Measurements from ENCODE around the gene TBC1D10A.

TBC1D10A gene

DNA sequence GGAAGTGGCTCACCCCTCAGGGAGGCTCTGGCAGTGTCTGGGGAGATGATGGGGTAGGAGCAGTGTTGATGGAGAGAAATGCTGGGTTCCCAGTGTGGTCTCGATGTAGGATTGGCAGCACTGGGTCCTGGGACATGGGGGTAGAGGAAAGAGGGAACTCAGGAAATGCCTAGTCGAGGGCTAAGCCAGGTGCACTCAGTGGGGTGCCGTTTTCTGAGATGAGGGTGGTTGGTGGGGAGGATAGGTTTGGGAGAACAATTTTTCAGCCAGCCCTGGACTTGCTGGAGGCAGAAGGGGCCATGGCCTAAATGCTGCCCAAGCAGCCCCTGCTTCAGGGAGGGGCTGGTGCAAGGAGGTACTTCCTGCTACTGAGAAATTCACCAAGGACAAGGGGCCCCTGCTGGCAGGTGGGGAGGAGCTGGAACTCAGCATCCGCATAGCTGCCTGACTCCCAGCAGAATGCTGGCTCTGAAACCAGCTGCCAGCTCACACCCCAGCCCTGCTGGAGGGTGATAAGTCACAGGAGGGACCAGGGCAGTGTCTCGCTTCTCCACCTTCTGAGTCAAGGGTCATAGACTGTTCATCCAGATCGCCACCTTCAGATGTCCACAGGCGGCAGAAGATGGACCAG, 36.0 kb upstream of the TBC1D10A start:
- no peaks in the 10 kb centered on the region for H3K4me1 ChIP-seq (ENCODE audit: control insufficient read depth, insufficient read depth, low read length)
- no peaks in the 10 kb centered on the region for H3K27me3 ChIP-seq (ENCODE audit: control insufficient read depth in 1 of 2, insufficient read depth in 2 of 2, low read length in 2 of 2)
- H3K4me3 ChIP-seq (ENCODE audit: low read length in 2 of 2): no peak overlapping the region
- H3K27ac ChIP-seq (ENCODE audit: low read length): no peak overlapping the region
- no peaks in the 10 kb centered on the region for H3K9me3 ChIP-seq (ENCODE audit: control insufficient read depth in 2 of 2, low read length in 2 of 2)
- H3K9ac ChIP-seq (ENCODE audit: low read length in 2 of 2): no peak overlapping the region
- no peaks in the 10 kb centered on the region for H3K36me3 ChIP-seq (ENCODE audit: control insufficient read depth in 2 of 2, insufficient read depth in 2 of 2, low read length in 2 of 2)

DNA sequence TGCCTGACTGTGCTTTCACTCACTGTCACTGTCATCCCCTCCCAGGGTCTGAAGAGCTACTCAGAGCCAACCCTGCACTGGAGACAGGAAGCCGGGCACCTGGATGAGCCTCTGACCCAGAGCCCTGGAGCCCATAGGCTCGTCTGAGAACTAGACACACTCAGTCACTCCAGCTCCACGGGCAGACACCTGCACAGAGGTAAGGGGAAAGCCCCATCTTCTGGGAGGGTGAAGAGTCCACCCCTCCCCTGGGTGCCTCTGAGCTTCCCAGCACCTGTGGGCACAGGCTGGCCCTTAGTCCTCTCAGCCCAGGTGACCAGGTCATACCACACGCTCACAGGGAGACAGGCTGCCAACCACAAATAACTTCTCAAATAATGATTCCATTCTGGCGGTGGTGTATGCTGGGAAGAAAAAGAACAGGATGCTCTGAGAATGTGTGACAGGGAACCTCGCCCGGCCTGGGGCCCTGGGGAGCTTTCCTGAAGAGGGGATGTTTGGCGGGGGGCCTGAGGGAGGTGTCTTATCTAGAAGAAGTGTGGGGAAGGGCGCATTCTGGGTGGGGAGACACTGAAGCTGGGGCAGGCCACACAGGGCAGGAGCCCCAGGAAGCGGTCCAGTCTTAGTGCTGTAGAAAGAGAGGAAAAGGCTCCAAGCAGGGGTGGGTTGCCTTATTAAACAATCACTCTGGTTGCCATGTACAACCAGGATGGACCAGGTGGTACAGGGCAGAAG, 35.3 kb upstream of the TBC1D10A start:
- H3K9ac ChIP-seq (ENCODE audit: low read length in 2 of 2): no peak overlapping the region

DNA sequence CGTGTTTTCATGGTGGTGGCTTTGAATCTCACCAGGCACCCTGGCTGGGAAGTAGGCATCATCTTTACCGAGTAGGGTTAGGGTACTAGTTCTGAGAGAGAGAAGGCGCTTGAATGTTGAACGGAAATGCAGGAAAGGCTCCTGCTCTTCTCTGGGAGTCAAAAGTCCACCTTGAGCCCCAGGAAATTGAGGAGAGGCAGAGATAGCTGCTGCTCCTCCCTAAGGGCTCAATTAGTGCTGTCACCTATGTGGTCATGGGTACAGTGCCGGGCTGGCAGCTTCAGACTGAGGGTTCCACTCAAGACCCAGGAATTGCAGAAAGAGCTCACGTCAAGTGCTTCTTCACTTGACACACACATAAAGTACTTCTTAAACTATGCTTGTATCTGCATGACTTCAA, 31.8 kb upstream of the TBC1D10A start:
- no peak overlapping the region for H3K9ac ChIP-seq (ENCODE audit: low read length in 2 of 2)
- H3K36me3 ChIP-seq (ENCODE audit: control insufficient read depth in 2 of 2, insufficient read depth in 2 of 2, low read length in 2 of 2): peaks cover 0 to 4% of the 10 kb centered on the region in 2 donors
- no peaks in the 10 kb centered on the region for H3K27me3 ChIP-seq (ENCODE audit: control insufficient read depth in 1 of 2, insufficient read depth in 2 of 2, low read length in 2 of 2)
- no peak overlapping the region for H3K27ac ChIP-seq (ENCODE audit: low read length)
- H3K4me1 ChIP-seq (ENCODE audit: control insufficient read depth, insufficient read depth, low read length): peaks cover 30% of the 10 kb centered on the region
- no peaks in the 10 kb centered on the region for H3K9me3 ChIP-seq (ENCODE audit: control insufficient read depth in 2 of 2, low read length in 2 of 2)
- H3K4me3 ChIP-seq (ENCODE audit: low read length in 2 of 2): no peak overlapping the region

More for the DNA sequence above, 35.3 kb upstream of the TBC1D10A start:
- Histone ChIP-seq H3K27me3 (ENCODE audit: control insufficient read depth in 1 of 2, insufficient read depth in 2 of 2, low read length in 2 of 2) (no peaks in the 10 kb centered on the region), H3K9me3 (ENCODE audit: control insufficient read depth in 2 of 2, low read length in 2 of 2) (no peaks in the 10 kb centered on the region), H3K4me1 (ENCODE audit: control insufficient read depth, insufficient read depth, low read length) (peaks cover 3% of the 10 kb centered on the region), H3K27ac (ENCODE audit: low read length) (no peak overlapping the region), H3K4me3 (ENCODE audit: low read length in 2 of 2) (no peak overlapping the region), H3K36me3 (ENCODE audit: control insufficient read depth in 2 of 2, insufficient read depth in 2 of 2, low read length in 2 of 2) (no peaks in the 10 kb centered on the region)

DNA sequence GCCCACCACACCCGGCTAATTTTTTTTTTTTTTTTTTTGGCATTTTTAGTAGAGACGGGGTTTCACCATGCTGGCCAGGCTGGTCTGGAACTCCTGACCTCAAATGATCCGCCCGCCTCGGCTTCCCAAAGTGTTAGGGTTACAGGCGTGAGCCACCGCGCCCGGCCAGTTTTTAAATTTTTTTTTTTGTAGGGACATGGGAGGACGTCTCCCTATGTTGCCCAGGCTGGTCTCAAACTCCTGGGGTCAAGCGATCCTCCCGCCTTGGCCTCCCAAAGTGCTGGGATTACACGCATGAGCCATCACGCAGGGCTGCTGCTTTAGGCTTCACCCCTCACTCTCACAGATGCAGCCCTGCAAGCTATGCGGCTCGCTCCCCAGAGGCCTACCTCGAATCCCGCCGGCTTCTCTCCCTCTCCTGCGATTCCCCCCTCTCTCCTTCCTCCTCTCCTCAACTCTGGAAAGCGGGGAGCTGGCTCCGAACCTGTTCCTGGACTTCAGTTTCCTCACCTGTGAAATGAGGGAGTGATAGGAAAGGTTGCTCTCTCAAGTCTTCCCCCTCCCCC, 31.0 kb upstream of the TBC1D10A start:
- H3K9me3 ChIP-seq (ENCODE audit: control insufficient read depth in 2 of 2, low read length in 2 of 2): no peaks in the 10 kb centered on the region
- H3K27ac ChIP-seq (ENCODE audit: low read length): no peak overlapping the region
- H3K36me3 ChIP-seq (ENCODE audit: control insufficient read depth in 2 of 2, insufficient read depth in 2 of 2, low read length in 2 of 2): peaks cover 2 to 8% of the 10 kb centered on the region in 2 donors
- H3K4me1 ChIP-seq (ENCODE audit: control insufficient read depth, insufficient read depth, low read length): peaks cover 30% of the 10 kb centered on the region
- no peaks in the 10 kb centered on the region for H3K27me3 ChIP-seq (ENCODE audit: control insufficient read depth in 1 of 2, insufficient read depth in 2 of 2, low read length in 2 of 2)
- H3K4me3 ChIP-seq (ENCODE audit: low read length in 2 of 2): no peak overlapping the region
- H3K9ac ChIP-seq (ENCODE audit: low read length in 2 of 2): no peak overlapping the region

DNA sequence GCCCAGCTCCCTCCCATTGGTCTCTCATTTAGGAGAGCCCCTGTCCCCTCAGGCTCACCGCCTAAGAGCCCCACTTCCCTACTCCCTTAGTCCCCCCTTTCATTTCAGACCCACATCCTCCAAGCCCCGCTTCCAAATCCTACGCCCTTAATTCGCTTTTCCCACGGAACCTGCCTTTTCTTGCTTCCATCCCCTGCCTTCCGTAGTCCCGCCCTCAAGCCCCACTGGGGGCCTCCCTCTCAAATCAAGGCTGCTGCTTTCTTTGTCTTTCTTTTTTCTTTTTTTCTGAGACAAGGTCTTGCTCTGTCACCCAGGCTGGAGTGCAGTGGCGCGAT, 30.5 kb upstream of the TBC1D10A start:
- H3K27ac ChIP-seq (ENCODE audit: low read length): peak overlapping the region; percentile 98
- H3K4me1 ChIP-seq (ENCODE audit: control insufficient read depth, insufficient read depth, low read length): peaks cover 30% of the 10 kb centered on the region
- no peaks in the 10 kb centered on the region for H3K27me3 ChIP-seq (ENCODE audit: control insufficient read depth in 1 of 2, insufficient read depth in 2 of 2, low read length in 2 of 2)
- no peaks in the 10 kb centered on the region for H3K9me3 ChIP-seq (ENCODE audit: control insufficient read depth in 2 of 2, low read length in 2 of 2)
- H3K36me3 ChIP-seq (ENCODE audit: control insufficient read depth in 2 of 2, insufficient read depth in 2 of 2, low read length in 2 of 2): peaks cover 7 to 14% of the 10 kb centered on the region in 2 donors
- peak overlapping the region; percentile 94 to 99 for H3K4me3 ChIP-seq (ENCODE audit: low read length in 2 of 2)
- peak overlapping the region; percentile 93 to 96 for H3K9ac ChIP-seq (ENCODE audit: low read length in 2 of 2)

DNA sequence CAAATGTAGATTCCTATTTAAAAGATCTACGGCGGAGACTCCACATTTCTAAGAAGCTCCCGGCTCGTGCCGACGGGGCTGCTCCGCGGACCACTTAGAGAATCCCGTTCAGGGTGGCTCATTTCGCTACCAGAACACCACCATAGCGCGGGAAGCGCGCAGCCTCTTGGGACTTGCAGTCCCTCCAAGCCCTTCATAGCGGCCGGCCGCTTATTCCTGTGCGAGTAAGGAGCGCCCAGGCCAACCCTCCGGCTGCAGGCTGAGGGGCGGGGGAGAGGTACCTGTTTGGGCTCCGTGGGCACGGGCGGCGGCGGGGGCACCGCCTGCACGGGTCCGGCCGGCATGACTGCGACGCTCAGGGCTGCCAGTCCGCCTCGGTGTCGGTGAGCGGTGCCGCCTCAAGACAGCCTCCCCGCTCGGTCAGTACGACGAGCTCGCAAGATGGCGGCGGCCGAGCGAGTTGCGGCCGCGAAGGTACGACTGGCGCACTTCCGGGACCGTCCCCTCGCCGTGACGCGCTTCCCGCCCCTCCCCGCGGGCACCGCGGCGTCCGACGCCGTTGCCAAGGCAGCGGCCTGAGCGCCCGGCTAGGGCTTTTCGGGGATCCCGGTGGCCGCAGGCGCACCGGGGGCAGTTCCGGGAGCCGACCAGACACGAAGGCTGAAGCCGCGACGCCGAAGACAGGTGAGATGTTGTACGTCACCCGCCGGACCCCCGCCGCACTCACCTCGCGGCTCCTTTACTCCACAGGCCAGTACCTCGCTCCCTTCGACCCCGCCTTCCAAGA, 29.9 kb upstream of the TBC1D10A start, which contains the start of the genes CCDC157 and SF3A1:
Gene CCDC157, plus strand, starts transcription at position 559 of the 787 bp plus-strand sequence. CDS start 8,994 bp downstream, outside the sequence.
Gene SF3A1, minus strand, starts transcription at position 446 of the 787 bp plus-strand sequence. Its CDS starts 102 bp downstream, at position 344.
- peak within 1 kb of the TSS; percentile 94 to 99 for H3K4me3 ChIP-seq (ENCODE audit: low read length in 2 of 2)
- peak within 1 kb of the TSS; percentile 98 for H3K27ac ChIP-seq (ENCODE audit: low read length)
- H3K9ac ChIP-seq (ENCODE audit: low read length in 2 of 2): peak within 1 kb of the TSS; percentile 93 to 96
- peaks cover 13 to 19% of the 10 kb centered on the region in 2 donors for H3K36me3 ChIP-seq (ENCODE audit: control insufficient read depth in 2 of 2, insufficient read depth in 2 of 2, low read length in 2 of 2)
- H3K9me3 ChIP-seq (ENCODE audit: control insufficient read depth in 2 of 2, low read length in 2 of 2): no peaks in the 10 kb centered on the region
- no peaks in the 10 kb centered on the region for H3K27me3 ChIP-seq (ENCODE audit: control insufficient read depth in 1 of 2, insufficient read depth in 2 of 2, low read length in 2 of 2)
- peaks cover 30% of the 10 kb centered on the region for H3K4me1 ChIP-seq (ENCODE audit: control insufficient read depth, insufficient read depth, low read length)

DNA sequence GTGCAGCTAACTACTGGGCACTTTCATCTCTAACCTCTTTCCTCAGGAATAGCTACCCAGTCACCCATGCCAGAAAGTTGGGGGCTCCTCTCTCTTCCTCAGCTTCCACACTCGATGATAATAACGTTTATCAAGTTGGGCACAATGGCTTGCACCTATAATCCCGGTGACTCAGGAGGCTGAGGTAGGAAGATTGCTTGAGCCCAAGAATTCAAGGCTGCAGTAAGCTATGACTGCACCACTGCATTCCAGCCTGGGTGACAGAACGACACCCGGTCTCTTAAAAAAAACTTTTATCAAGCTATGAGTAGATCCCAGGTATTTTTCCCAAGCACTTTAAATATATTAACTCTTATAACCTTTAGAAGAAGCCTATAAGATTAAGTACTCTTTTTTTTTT, 27.9 kb upstream of the TBC1D10A start:
- Histone ChIP-seq H3K4me1 (ENCODE audit: control insufficient read depth, insufficient read depth, low read length) (peaks cover 34% of the 10 kb centered on the region), H3K36me3 (ENCODE audit: control insufficient read depth in 2 of 2, insufficient read depth in 2 of 2, low read length in 2 of 2) (peaks cover 20 to 28% of the 10 kb centered on the region in 2 donors), H3K27ac (ENCODE audit: low read length) (no peak overlapping the region), H3K4me3 (ENCODE audit: low read length in 2 of 2) (peak overlapping the region in 1 of 2 donors; percentile 22), H3K9ac (ENCODE audit: low read length in 2 of 2) (no peak overlapping the region), H3K9me3 (ENCODE audit: control insufficient read depth in 2 of 2, low read length in 2 of 2) (no peaks in the 10 kb centered on the region), H3K27me3 (ENCODE audit: control insufficient read depth in 1 of 2, insufficient read depth in 2 of 2, low read length in 2 of 2) (no peaks in the 10 kb centered on the region)

DNA sequence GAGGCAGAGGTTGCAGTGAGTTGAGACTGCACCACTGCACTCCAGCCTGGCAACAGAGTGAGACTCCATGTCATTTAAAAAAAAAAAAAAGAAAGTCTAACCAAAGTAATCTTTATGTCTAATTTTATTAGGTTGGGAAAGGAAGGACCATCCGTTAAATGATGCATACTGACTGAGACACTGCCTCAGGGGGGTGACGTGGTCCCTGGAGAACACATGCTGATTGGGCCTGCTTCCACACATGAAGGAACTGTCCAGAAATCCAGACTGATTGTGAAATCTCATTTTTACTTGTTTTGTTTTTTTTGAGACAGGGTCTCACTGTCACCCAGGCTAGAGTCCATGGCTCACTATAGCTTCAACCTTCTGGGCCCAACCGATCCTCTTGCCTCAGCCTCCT, 24.5 kb upstream of the TBC1D10A start:
- Histone ChIP-seq H3K9me3 (ENCODE audit: control insufficient read depth in 2 of 2, low read length in 2 of 2) (no peaks in the 10 kb centered on the region), H3K27ac (ENCODE audit: low read length) (no peak overlapping the region), H3K4me1 (ENCODE audit: control insufficient read depth, insufficient read depth, low read length) (peaks cover 32% of the 10 kb centered on the region), H3K9ac (ENCODE audit: low read length in 2 of 2) (no peak overlapping the region), H3K36me3 (ENCODE audit: control insufficient read depth in 2 of 2, insufficient read depth in 2 of 2, low read length in 2 of 2) (peaks cover 31 to 47% of the 10 kb centered on the region in 2 donors), H3K4me3 (ENCODE audit: low read length in 2 of 2) (no peak overlapping the region), H3K27me3 (ENCODE audit: control insufficient read depth in 1 of 2, insufficient read depth in 2 of 2, low read length in 2 of 2) (no peaks in the 10 kb centered on the region)

DNA sequence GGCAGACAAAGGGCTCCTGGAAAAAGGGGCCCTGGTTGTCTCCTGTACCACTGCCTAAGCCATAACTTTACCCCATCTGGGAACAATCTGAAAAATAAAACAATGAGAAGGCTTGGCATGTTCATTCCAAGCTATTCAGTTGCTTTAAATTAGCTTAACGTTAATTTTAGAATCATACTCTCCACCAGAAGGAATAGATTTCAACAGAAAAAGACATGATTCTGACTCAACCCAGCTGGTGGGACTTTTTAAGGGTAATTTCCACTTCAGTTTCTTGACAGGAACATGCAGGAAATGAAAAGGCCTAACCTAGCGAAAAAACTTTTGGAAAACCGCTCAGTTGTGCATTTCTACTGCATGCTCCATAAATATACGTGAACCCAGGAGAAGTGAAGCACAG, 22.1 kb upstream of the TBC1D10A start:
- H3K4me3 ChIP-seq (ENCODE audit: low read length in 2 of 2): no peak overlapping the region
- peaks cover 56 to 67% of the 10 kb centered on the region in 2 donors for H3K36me3 ChIP-seq (ENCODE audit: control insufficient read depth in 2 of 2, insufficient read depth in 2 of 2, low read length in 2 of 2)
- peaks cover 8% of the 10 kb centered on the region for H3K4me1 ChIP-seq (ENCODE audit: control insufficient read depth, insufficient read depth, low read length)
- no peak overlapping the region for H3K27ac ChIP-seq (ENCODE audit: low read length)
- H3K9ac ChIP-seq (ENCODE audit: low read length in 2 of 2): no peak overlapping the region
- no peaks in the 10 kb centered on the region for H3K27me3 ChIP-seq (ENCODE audit: control insufficient read depth in 1 of 2, insufficient read depth in 2 of 2, low read length in 2 of 2)
- no peaks in the 10 kb centered on the region for H3K9me3 ChIP-seq (ENCODE audit: control insufficient read depth in 2 of 2, low read length in 2 of 2)

DNA sequence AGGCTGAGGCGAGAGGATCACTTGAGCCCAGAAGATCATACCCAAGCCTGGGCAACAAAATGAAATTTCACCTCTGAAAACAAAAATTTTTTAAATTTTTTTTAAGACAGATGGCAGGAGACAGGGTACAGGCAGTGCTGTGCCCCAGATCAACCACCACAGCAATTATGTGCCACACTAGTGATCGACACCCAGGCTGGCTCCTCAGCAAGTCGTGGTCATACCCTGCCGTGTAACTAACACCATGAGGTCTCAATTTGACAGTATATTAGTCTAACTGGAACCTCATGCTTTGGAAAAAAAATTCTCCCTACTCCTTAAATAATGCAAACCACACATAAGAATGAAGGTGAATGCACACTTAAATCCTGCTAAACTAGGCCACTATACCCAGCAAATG, 21.7 kb upstream of the TBC1D10A start:
- H3K9me3 ChIP-seq (ENCODE audit: control insufficient read depth in 2 of 2, low read length in 2 of 2): no peaks in the 10 kb centered on the region
- peaks cover 59 to 70% of the 10 kb centered on the region in 2 donors for H3K36me3 ChIP-seq (ENCODE audit: control insufficient read depth in 2 of 2, insufficient read depth in 2 of 2, low read length in 2 of 2)
- H3K27me3 ChIP-seq (ENCODE audit: control insufficient read depth in 1 of 2, insufficient read depth in 2 of 2, low read length in 2 of 2): no peaks in the 10 kb centered on the region
- H3K27ac ChIP-seq (ENCODE audit: low read length): no peak overlapping the region
- H3K4me3 ChIP-seq (ENCODE audit: low read length in 2 of 2): no peak overlapping the region
- H3K9ac ChIP-seq (ENCODE audit: low read length in 2 of 2): no peak overlapping the region
- H3K4me1 ChIP-seq (ENCODE audit: control insufficient read depth, insufficient read depth, low read length): peaks cover 6% of the 10 kb centered on the region
